ENCODE data around the gene PHC1.
"Not testable (repeated sequence)": the region's sequence is repeated elsewhere in the genome, so short reads cannot be mapped to it uniquely, and the experiment has no call there.

Gene PHC1

GRCh38 chr12:8914033-8914715 lies at the start of gene PHC1:
TSS of gene PHC1 (plus strand) at chr12:8914509. CDS start at chr12:8917678, 3,169 bp downstream.
- peak; percentile 71 for DNase-seq (ENCODE audit: low read depth)

GRCh38 chr12:8866429-8866828 lies 47.9 kb upstream of the PHC1 start:
- DNase-seq (ENCODE audit: low read depth), result no peak

- DNase-seq (ENCODE audit: low read depth), result no peak
Measured at GRCh38 chr12:8867009-8867408, 47.3 kb upstream of the PHC1 start.

GRCh38 chr12:8867786-8868185 lies 46.5 kb upstream of the PHC1 start:
- no peak for DNase-seq (ENCODE audit: low read depth)

GRCh38 chr12:8870586-8870985 lies 43.7 kb upstream of the PHC1 start:
- DNase-seq (ENCODE audit: low read depth), result no peak

GRCh38 chr12:8871068-8871467 lies 43.2 kb upstream of the PHC1 start:
- no peak for DNase-seq (ENCODE audit: low read depth)

GRCh38 chr12:8876887-8877286 lies 37.4 kb upstream of the PHC1 start:
- no peak for DNase-seq (ENCODE audit: low read depth)

- no peak for DNase-seq (ENCODE audit: low read depth)
Measured at GRCh38 chr12:8886502-8887284, 27.6 kb upstream of the PHC1 start.

- peak; percentile 24 for DNase-seq (ENCODE audit: low read depth)
Measured at GRCh38 chr12:8887285-8887715, 27.0 kb upstream of the PHC1 start.

- DNase-seq (ENCODE audit: low read depth), result peak; percentile 27
Measured at GRCh38 chr12:8890313-8891085, 23.8 kb upstream of the PHC1 start.

- DNase-seq (ENCODE audit: low read depth), result no peak
Measured at GRCh38 chr12:8891976-8892375, 22.3 kb upstream of the PHC1 start.

GRCh38 chr12:8894378-8894777 lies 19.9 kb upstream of the PHC1 start:
- peak; percentile 5 for DNase-seq (ENCODE audit: low read depth)

GRCh38 chr12:8894986-8895385 lies 19.3 kb upstream of the PHC1 start:
- DNase-seq (ENCODE audit: low read depth), result no peak

- DNase-seq (ENCODE audit: low read depth), result no peak
Measured at GRCh38 chr12:8897081-8897480, 17.2 kb upstream of the PHC1 start.

GRCh38 chr12:8899830-8900229 lies 14.5 kb upstream of the PHC1 start:
- DNase-seq (ENCODE audit: low read depth), result no peak

GRCh38 chr12:8902703-8903102 lies 11.6 kb upstream of the PHC1 start:
- not testable (repeated sequence) for DNase-seq (ENCODE audit: low read depth)

GRCh38 chr12:8903646-8904045 lies 10.7 kb upstream of the PHC1 start:
- no peak for DNase-seq (ENCODE audit: low read depth)

- DNase-seq (ENCODE audit: low read depth), result no peak
Measured at GRCh38 chr12:8904665-8905064, 9.6 kb upstream of the PHC1 start.

- DNase-seq (ENCODE audit: low read depth), result peak; percentile 11
Measured at GRCh38 chr12:8905546-8905945, 8.8 kb upstream of the PHC1 start.

- DNase-seq (ENCODE audit: low read depth), result no peak
Measured at GRCh38 chr12:8906266-8907180, 7.8 kb upstream of the PHC1 start.

- DNase-seq (ENCODE audit: low read depth), result no peak
Measured at GRCh38 chr12:8907513-8907912, 6.8 kb upstream of the PHC1 start.

GRCh38 chr12:8909752-8910151 lies 4.6 kb upstream of the PHC1 start:
- no peak for DNase-seq (ENCODE audit: low read depth)
